Memory B cell (primary cell): Measurements from ENCODE around the gene TMEM272.

Experiments used
- ATAC-seq: fragments of 150-1000 bp; cut with Tn5 transposase; 2 replicates; pipeline ENCODE4 v1.10.0; 2021; ENCODE audit warnings: low read depth, mild to moderate bottlenecking, moderate library complexity
- DNase-seq, 2 donors: peaks; one replicate each; pipeline ENCODE4 v3.0.0; 2022; ENCODE audit warnings: low spot score in 2 of 2
- H3K27ac Mint-ChIP-seq: one replicate; pipeline ENCODE4 v1.8.0; 2022; ENCODE audit warnings: mild to moderate bottlenecking, moderate library complexity, mixed read lengths
- H3K27me3 Mint-ChIP-seq: one replicate; pipeline ENCODE4 v1.8.0; 2022; ENCODE audit warnings: mixed read lengths
- H3K36me3 Mint-ChIP-seq: one replicate; pipeline ENCODE4 v1.8.0; 2022; ENCODE audit warnings: mild to moderate bottlenecking, mixed read lengths
- H3K4me1 Mint-ChIP-seq: one replicate; pipeline ENCODE4 v1.8.0; 2022; ENCODE audit warnings: mixed read lengths
- H3K4me3 Mint-ChIP-seq: one replicate; pipeline ENCODE4 v1.8.0; 2022; ENCODE audit warnings: mild to moderate bottlenecking, moderate library complexity, mixed read lengths
- H3K9me3 Mint-ChIP-seq: one replicate; pipeline ENCODE4 v1.8.0; 2022; ENCODE audit warnings: mixed read lengths

Gene TMEM272

DNA sequence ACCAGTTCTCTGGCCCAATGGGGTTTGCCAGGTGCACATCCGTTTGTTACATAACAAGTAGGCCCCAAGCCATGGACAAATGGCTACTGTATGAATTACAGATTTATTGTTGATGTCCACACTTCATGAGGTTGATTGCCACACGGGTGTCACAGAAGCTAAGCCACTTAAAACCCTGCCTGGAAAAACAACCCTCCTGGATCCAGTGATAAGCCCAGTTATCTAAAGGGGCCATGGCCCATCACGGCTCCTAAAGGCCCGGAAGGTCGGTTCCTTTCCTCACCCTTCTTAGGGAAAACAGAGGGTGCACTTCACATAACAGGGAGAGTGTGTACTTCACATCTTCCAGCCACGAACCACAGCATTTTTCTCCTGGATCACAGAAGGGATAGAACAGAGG lies 4.1 kb downstream of the TMEM272 start:
- Mint-ChIP-seq H3K36me3 (no peaks in the 10 kb centered on the region), H3K9me3 (no peaks in the 10 kb centered on the region), H3K27me3 (peaks cover 10% of the 10 kb centered on the region), H3K4me3 (no peak overlapping the region), H3K27ac (no peak overlapping the region), H3K4me1 (peaks cover 2% of the 10 kb centered on the region)
- DNase-seq, result no peak
- ATAC-seq, result no peak

DNA sequence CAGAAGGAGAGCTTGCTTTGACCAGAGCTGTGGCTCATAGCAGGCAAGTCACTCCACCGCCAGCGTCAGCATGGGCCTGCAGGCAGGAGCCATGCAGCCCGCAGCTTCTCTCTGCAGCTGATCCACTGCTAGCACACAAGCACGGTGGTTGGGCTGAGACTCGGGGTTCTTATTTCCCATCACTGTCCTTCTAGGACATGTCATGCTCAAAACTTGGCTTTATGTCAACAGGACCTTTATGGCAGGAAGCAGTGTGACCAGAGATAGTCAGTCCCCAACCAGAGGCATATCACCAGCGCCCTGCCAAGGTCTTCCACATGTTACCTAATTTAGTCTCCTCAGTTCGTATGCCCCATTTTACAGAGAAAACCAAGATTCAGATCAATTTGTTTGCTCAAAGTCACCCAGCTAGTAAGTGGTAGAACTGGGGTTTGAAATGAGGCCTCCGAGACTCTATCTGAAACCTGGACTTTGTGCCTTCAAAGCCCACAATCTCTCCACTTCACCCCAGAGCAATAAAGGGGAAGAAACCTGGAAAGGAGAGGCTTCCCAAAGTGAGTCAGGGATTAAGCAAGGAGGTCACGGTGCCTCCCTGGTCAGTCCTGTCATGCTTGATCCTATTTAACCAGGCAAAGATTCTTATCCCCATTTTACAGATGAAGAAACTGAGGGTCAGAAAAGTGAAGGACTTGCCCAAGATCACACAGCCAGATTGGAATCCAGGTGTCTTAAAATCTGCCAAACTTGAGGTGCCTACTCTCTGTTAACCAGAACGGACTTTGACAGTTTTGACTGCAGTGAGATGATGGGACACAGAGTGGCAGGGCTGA lies 5.1 kb downstream of the TMEM272 start:
- ATAC-seq (no peak), DNase-seq (no peak)
- Mint-ChIP-seq H3K4me3 (no peak overlapping the region), H3K27me3 (peaks cover 9% of the 10 kb centered on the region), H3K4me1 (peaks cover under 1% of the 10 kb centered on the region), H3K9me3 (no peaks in the 10 kb centered on the region), H3K27ac (no peak overlapping the region), H3K36me3 (no peaks in the 10 kb centered on the region)

GRCh38 chr13:51838240-51838846 lies 6.6 kb downstream of the TMEM272 start:
- no peak overlapping the region for H3K4me3 Mint-ChIP-seq
- DNase-seq (no peak), ATAC-seq (no peak)
- H3K27ac Mint-ChIP-seq, result no peak overlapping the region
- no peaks in the 10 kb centered on the region for H3K4me1 Mint-ChIP-seq
- H3K27me3 Mint-ChIP-seq, result peaks cover 2% of the 10 kb centered on the region
- H3K36me3 Mint-ChIP-seq, result no peaks in the 10 kb centered on the region
- H3K9me3 Mint-ChIP-seq, result no peaks in the 10 kb centered on the region

DNA sequence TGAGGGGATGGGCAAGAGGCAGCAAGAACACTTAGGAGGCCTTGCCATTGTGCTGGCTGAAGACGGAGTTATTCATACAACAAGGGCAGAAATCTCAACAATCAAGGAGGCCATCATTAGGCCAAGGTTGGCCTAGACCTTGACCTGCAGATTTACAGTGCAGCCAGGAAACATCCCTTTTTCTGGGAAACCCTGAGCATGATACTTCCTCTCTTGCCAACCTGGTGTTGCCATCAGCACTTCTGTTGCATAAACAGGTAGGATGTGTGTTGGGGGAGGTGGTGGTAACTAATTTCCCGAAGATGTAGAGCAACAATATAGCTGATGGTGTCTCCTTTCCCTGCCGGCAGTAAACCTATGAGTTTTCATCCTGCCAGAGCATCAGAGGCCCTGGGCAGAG lies 8.0 kb downstream of the TMEM272 start:
- no peaks in the 10 kb centered on the region for H3K9me3 Mint-ChIP-seq
- ATAC-seq, result no peak
- DNase-seq, result no peak
- peaks cover 10% of the 10 kb centered on the region for H3K4me1 Mint-ChIP-seq
- peaks cover 6% of the 10 kb centered on the region for H3K27me3 Mint-ChIP-seq
- no peak overlapping the region for H3K4me3 Mint-ChIP-seq
- no peak overlapping the region for H3K27ac Mint-ChIP-seq
- no peaks in the 10 kb centered on the region for H3K36me3 Mint-ChIP-seq

DNA sequence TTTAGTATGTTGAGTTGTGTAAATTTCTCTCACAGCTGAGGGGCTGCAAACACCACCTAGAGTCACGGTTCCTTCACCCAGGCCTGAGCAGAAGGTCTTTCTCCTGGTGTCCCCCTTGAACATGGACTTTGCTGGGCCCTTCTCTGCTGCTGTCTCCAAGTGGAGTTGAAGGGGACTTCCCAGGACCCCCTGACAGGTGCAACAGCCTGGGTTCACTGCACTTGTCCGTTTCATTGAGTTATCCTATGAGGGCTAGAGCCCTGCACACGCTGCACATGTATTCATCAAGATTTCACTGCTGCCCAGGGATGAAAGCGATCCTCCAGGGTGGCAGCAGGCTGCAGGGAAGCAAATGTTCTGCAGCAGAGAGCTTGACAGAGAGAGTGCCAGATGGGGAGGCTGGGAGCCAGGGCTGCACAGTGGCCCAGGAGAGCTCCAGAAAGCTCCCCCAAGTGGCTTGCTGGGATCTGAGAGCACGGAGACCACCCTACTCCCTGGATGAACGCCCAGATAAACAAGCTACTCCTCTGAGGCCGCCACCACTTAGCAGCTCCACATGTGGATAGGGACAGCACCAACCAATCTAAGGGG lies 10.3 kb downstream of the TMEM272 start:
- H3K27me3 Mint-ChIP-seq, result peaks cover 6% of the 10 kb centered on the region
- no peaks in the 10 kb centered on the region for H3K9me3 Mint-ChIP-seq
- peaks cover 20% of the 10 kb centered on the region for H3K4me1 Mint-ChIP-seq
- no peak overlapping the region for H3K27ac Mint-ChIP-seq
- no peak for DNase-seq
- no peak for ATAC-seq
- H3K36me3 Mint-ChIP-seq, result no peaks in the 10 kb centered on the region
- no peak overlapping the region for H3K4me3 Mint-ChIP-seq

GRCh38 chr13:51833980-51834379 lies 11.0 kb downstream of the TMEM272 start:
- Mint-ChIP-seq H3K27ac (no peak overlapping the region), H3K9me3 (no peaks in the 10 kb centered on the region), H3K4me3 (no peak overlapping the region), H3K4me1 (peaks cover 20% of the 10 kb centered on the region), H3K27me3 (peaks cover 6% of the 10 kb centered on the region), H3K36me3 (no peaks in the 10 kb centered on the region)
- ATAC-seq (no peak), DNase-seq (no peak)

DNA sequence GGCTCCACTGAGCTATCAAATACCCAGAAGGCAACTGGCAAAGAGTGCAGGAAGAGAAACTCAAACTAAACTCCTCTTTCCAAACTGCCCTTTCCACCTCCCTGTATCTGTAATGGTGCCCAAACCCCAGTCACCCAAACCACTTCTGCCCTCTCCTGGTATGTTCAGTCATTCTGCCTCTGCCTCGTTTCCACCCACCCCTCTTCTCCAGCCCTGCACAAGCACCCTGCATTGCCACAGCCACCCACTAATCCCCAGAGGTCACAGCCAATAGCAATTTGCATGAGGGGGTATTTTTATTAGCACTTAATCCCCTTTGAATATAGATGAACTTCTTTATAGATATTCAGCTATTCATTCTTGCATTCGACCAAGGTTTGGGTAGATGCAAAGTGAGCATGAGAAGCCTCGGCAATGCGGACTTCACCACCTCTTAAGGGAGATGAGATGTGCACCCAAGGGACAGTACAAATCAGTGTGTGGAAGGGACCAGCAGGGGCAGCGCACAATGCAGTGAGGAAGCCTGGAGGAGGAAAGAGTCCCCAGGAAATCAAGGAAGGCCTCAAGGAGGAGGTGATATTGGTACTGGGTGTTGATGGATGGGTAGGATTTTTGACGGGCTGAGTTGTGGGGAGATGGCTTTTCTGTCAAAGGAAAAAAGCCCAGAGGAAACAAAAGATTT lies 12.4 kb downstream of the TMEM272 start:
- no peaks in the 10 kb centered on the region for H3K9me3 Mint-ChIP-seq
- H3K36me3 Mint-ChIP-seq, result no peaks in the 10 kb centered on the region
- peaks cover 25% of the 10 kb centered on the region for H3K4me1 Mint-ChIP-seq
- peaks cover 4% of the 10 kb centered on the region for H3K27me3 Mint-ChIP-seq
- ATAC-seq (peak; percentile 97), DNase-seq (peak in 1 of 2 donors; percentile 58)
- no peak overlapping the region for H3K27ac Mint-ChIP-seq
- H3K4me3 Mint-ChIP-seq, result peak overlapping the region; percentile 2

DNA sequence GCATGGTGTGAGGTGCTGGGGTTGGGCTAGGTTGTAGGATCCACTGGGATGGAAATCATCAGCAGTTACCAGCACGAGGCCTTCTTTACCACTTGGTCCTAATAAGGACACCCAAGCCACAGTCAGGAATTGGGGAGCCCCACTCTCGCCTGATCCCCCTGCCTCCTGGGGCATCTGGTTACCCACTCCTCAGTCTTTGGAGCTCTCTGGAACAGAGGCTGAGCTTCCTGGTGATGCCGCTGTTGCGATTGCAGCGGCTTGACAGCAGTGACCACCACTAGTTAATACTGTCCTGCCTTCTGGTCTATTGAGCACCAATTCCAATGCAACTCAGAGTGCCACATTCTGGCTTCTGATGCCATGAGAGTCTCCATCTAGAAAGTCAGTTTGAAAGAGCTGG lies 13.5 kb downstream of the TMEM272 start:
- DNase-seq, result no peak
- Mint-ChIP-seq H3K27ac (no peak overlapping the region), H3K4me3 (no peak overlapping the region), H3K27me3 (peaks cover 4% of the 10 kb centered on the region), H3K4me1 (peaks cover 25% of the 10 kb centered on the region), H3K36me3 (no peaks in the 10 kb centered on the region), H3K9me3 (no peaks in the 10 kb centered on the region)
- no peak for ATAC-seq

DNA sequence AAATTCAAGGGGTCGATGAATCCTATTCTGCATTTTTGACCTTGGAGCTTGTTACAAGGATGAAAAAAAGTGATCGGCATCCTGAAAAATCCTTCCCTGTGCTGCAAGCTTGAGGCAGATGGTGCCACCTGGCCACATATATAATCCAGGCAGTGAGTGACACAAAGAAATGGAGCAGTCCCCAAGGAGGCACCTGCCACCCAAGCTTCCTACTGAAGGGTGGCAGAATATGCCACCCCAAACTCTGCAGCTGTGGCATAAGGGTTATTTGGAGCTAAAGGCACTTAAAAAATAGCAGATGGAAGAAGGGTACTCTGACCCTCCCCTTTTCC lies 15.4 kb downstream of the TMEM272 start:
- H3K27ac Mint-ChIP-seq, result no peak overlapping the region
- peaks cover 31% of the 10 kb centered on the region for H3K4me1 Mint-ChIP-seq
- no peak for ATAC-seq
- H3K27me3 Mint-ChIP-seq, result peaks cover 4% of the 10 kb centered on the region
- no peak for DNase-seq
- H3K4me3 Mint-ChIP-seq, result no peak overlapping the region
- no peaks in the 10 kb centered on the region for H3K9me3 Mint-ChIP-seq
- H3K36me3 Mint-ChIP-seq, result no peaks in the 10 kb centered on the region

- ATAC-seq, result no peak
- DNase-seq, result no peak
- Mint-ChIP-seq H3K27ac (no peak overlapping the region), H3K4me3 (no peak overlapping the region), H3K36me3 (no peaks in the 10 kb centered on the region), H3K9me3 (no peaks in the 10 kb centered on the region), H3K4me1 (peaks cover 31% of the 10 kb centered on the region), H3K27me3 (peaks cover 4% of the 10 kb centered on the region)
These were observed 16.0 kb downstream of the TMEM272 start for GRCh38 chr13:51828730-51829567.

DNA sequence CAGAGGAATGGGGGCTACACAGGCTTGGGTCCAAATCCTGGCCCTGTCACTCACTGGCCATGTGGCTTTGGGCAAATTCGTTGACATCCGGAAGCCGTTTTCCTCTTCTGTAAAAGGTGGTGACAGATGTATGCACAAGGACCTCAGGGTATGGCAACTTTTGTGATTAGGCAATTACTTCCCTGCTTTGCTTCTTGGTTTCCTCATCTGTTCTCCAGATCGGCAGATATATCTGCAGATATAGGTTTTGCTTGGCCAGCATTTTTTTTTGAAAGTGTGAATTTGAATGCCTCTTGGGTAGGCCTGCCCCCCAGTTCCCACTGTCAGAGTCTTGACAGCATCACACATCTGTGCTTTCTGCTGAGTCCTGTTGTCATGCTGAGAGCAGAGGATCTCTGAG lies 17.7 kb downstream of the TMEM272 start:
- no peak for ATAC-seq
- Mint-ChIP-seq H3K36me3 (no peaks in the 10 kb centered on the region), H3K27me3 (no peaks in the 10 kb centered on the region), H3K27ac (no peak overlapping the region), H3K9me3 (no peaks in the 10 kb centered on the region), H3K4me3 (no peak overlapping the region), H3K4me1 (peaks cover 29% of the 10 kb centered on the region)
- DNase-seq, result no peak

DNA sequence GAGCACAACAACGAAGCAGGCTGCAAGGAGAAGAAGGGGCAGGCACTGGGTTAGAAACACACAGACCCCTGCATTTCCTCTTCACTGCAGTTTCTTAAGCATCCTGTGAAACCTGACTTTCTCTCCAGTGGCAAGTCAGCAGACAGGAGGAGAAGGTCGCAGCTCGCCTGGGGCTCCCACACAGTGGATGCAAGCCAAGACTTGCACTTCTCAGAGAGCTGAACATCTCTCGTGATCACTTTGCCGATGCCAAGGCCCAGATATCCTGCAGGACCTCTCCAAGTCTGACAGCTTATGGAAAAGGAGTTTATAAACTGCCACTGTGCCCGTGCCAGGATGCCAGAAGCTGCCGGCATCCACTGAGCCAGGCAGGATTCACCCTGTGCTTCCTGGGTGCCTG lies 18.4 kb downstream of the TMEM272 start:
- H3K27ac Mint-ChIP-seq, result no peak overlapping the region
- no peaks in the 10 kb centered on the region for H3K36me3 Mint-ChIP-seq
- no peaks in the 10 kb centered on the region for H3K9me3 Mint-ChIP-seq
- no peak for ATAC-seq
- DNase-seq, result no peak
- no peaks in the 10 kb centered on the region for H3K27me3 Mint-ChIP-seq
- H3K4me3 Mint-ChIP-seq, result no peak overlapping the region
- peaks cover 31% of the 10 kb centered on the region for H3K4me1 Mint-ChIP-seq

DNA sequence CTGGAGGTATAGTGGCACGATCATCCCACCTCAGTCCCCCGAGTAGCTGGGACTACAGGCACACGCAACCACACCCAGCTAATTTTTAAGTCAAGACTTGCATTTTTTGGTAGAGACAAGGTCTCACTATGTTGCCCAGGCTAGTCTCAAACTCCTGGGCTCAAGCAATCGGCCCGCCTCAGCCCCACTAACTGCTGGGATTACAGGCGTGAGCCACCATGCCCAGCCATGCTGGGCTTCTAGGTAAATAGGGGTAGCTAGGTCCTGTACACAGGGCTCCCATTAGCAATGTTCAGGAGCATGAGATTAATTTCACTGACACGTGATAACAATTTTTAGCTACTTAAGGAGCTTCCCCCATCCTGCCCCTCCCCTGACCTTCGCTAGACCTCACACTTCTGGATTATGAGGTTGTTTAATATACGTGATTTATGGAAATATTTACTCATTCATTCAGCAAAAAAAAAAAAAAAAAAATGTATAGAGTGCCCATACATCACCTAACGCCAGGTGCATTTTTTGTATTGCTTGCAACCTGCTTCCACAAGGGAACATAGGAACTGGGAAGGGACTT lies 19.2 kb downstream of the TMEM272 start:
- H3K4me3 Mint-ChIP-seq, result no peak overlapping the region
- H3K36me3 Mint-ChIP-seq, result no peaks in the 10 kb centered on the region
- no peak for ATAC-seq
- H3K27me3 Mint-ChIP-seq, result no peaks in the 10 kb centered on the region
- no peak for DNase-seq
- no peaks in the 10 kb centered on the region for H3K9me3 Mint-ChIP-seq
- no peak overlapping the region for H3K27ac Mint-ChIP-seq
- H3K4me1 Mint-ChIP-seq, result peaks cover 36% of the 10 kb centered on the region
